GM21737 (cell line): Measurements from ENCODE around the gene MARCHF3.
"Not testable (repeated sequence)": the region's sequence is repeated elsewhere in the genome, so short reads cannot be mapped to it uniquely, and the experiment has no call there.

Experiments used
- ATAC-seq: cut with Tn5 transposase; IDR thresholded peaks from one replicate; pipeline ENCODE4 v1.9.1; 2021; ENCODE audit warnings: mild to moderate bottlenecking, moderate library complexity; ENCODE audit not compliant: unreplicated experiment

The MARCHF3 gene

DNA sequence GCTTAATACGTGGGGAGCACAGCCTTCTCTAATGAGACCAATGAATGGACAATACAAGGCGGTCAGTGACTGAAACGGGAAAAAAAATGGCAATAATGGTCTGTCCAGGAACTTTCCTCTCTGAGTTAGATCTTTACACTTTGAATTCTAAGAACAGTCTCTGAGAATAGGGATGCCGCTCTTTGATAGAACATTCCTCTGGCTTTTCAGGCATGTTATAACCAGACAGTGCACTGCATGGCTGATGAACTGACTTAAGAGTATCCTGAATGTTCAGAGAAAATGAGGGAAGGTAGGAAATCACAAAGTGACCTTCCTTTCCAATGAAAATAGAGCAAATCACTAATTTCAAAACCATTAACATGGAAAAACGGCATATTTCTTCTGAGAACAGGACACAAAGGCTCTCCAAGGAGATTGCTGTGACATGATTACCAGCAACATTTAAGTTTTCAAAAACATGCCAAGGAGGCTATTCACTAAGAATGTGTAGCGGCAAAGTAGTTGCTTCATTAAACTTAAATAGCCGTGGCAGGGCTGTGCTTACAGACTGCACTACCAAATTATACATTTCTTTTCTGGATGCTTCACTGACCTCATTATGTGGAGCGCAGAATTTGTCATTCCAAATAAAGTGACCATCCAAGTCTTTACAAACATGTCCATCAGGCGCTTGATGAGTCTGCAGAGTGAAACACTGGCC, 105.9 kb downstream of the MARCHF3 start:
- no peak for ATAC-seq

GRCh38 chr5:126921241-126922091, 108.9 kb downstream of the MARCHF3 start:
- ATAC-seq: no peak

GRCh38 chr5:126920291-126920690, 110.1 kb downstream of the MARCHF3 start:
- no peak for ATAC-seq

GRCh38 chr5:126919566-126919965, 110.8 kb downstream of the MARCHF3 start:
- no peak for ATAC-seq

DNA sequence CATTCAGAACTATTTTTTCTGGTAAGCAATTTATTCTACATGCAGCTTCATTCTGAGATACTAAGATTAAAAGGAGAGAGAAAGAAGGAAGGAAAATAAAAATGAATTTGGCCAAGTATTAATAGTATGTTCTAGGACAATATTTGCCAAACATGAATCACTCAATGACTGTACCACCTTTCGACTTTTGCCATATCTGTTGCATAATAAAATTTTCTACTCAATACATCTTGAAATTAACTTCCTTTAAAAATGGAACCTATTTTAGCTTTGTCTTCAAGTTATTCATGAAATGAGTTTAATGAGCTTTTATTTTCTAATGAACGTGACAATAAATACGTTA, 111.8 kb downstream of the MARCHF3 start:
- ATAC-seq: no peak

- no peak for ATAC-seq
These were observed 112.3 kb downstream of the MARCHF3 start for GRCh38 chr5:126917918-126918614.

- ATAC-seq: no peak
These were observed 114.9 kb downstream of the MARCHF3 start for GRCh38 chr5:126915496-126915895.

DNA sequence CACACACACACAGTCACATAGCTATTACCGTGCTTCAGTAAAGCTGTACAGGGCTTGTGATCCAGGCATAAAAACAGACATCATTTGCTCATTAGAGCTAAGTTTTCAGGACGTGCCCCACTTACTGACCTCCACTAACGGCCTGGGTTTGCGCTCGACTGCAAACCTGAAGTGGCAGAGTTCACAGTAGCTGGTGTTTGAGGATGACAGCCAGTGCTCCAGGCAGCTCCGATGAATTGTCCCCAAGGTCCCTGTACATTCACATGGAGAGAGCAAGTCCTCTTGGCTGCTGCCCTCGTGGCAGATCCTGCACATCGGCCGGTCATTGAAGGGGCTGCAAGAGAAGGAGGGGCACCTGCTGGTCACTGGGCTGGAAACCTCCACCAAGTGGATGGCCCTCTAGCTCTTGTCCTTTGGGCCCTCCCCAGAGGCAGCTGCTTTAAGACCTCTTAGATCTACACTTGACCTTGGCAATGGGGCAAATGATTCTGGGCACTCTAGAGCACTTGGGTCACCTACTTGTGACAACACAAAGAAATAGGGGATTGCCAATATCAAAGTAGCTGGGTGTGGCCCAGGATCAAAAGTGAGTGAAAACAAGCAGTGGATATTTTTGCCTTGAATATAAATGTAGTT, 115.4 kb downstream of the MARCHF3 start:
- ATAC-seq: no peak

DNA sequence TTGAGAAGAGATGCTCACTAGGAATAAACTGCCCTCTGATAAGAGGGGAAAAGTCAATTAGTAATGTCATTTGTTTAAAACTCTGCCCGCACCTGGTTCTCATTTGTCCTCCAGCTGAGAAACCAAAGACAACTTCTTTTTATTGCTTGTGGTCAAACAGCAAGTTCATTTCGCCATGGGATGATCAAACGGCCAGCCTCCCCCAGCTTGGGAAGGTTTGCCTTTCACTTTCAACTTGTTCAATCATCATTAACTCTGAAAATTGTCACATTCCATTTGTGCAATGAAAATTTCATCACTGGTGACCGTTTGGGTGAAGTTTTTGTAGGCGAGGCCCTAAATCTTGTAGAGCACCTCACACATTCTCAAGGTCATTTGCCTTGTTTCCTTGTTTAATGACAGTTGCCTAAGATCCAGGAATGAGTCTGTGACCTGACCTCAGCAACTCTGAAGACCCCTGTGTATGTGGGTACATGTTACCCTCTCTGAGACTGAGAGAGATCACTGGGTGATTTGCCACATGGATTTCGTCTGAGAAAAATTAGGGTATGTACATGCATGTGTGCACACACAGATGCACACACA, 117.7 kb downstream of the MARCHF3 start:
- ATAC-seq: no peak

- no peak for ATAC-seq
These were observed 118.4 kb downstream of the MARCHF3 start for GRCh38 chr5:126911986-126912385.

GRCh38 chr5:126909856-126910255, 120.5 kb downstream of the MARCHF3 start:
- ATAC-seq: no peak

GRCh38 chr5:126904407-126904806, 126.0 kb downstream of the MARCHF3 start:
- not testable (repeated sequence) for ATAC-seq

DNA sequence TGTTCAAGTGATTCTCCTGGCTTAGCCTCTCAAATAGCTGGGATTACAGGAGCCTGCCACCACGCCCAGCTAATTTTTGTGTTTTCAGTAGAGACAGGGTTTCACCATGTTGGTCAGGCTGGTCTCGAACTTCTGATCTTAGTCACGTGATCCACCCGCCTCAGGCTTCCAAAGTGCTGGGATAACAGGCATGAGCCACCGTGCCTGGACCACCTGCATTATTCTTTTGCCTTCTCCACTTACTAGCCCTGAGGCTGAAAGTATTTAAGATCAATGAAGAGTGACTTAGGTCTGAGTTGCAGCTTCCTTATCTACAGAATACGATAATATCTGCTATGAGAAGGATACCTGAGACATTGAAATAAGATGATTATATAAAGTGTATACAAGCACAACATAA, 129.6 kb downstream of the MARCHF3 start:
- no peak for ATAC-seq

DNA sequence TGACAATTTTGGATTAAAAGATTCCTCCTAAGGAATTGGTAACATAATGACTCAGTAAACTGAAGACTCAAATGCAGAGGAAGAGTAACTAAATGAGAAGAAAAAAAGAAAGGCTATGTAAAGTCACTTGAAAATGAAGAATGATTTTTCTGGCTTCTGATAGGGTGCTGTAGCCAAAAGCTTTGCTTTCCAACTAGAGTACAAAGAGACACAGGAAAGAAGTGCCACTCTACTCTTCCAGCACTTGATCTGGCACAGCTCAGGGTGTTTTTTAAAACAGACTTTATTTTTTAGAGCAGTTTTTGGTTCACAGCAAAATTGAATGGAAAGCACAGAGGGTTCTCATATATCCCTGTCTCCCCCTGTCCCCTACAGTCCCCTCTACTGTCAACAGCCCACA, 130.9 kb downstream of the MARCHF3 start:
- no peak for ATAC-seq

GRCh38 chr5:126897851-126898630, 132.3 kb downstream of the MARCHF3 start:
- ATAC-seq: no peak

DNA sequence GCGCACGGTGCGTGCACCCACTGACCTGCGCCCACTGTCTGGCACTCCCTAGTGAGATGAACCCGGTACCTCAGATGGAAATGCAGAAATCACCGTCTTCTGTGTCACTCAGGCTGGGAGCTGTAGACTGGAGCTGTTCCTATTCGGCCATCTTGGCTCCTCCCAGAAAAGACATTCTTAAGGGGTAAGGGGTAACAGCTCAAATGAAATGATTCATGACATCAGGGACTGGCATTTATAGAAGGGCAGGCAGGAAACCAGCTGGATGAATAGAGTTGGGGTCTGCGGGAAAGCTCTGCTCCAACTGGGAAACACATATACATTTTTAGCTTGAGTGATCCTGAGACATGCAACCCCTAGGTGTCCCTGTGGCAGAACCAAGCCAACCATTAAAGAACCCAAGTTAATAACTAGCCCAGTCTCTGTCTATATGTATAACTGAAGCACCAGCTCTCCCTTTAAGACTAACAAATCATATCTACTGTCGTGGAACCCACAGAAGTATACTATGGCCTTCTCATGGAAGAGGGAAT, 134.1 kb downstream of the MARCHF3 start:
- no peak for ATAC-seq

- not testable (repeated sequence) for ATAC-seq
These were observed 134.6 kb downstream of the MARCHF3 start for GRCh38 chr5:126895712-126896111.

GRCh38 chr5:126890414-126890813, 139.9 kb downstream of the MARCHF3 start:
- ATAC-seq: not testable (repeated sequence)

GRCh38 chr5:126888175-126888574, 142.2 kb downstream of the MARCHF3 start:
- no peak for ATAC-seq
